Ovary (tissue), 3 donors: Measurements from ENCODE around the gene TANC1.

ENCODE experiments used
- CTCF ChIP-seq, 3 donors: fragments of 450-650 bp in 2 of 3; fragments of 200-600 bp in 1 of 3; IDR thresholded peaks; one replicate each; pipeline versions ENCODE4 v1.5.1 to v1.8.0; 2016 to 2022; ENCODE audit warnings: antibody characterized with exemption in 3 of 3, mild to moderate bottlenecking in 1 of 3
- POLR2A ChIP-seq: fragments of 450-650 bp; IDR thresholded peaks from one replicate; pipeline ENCODE4 v1.6.1; 2017; ENCODE audit warnings: antibody characterized with exemption, mild to moderate bottlenecking, moderate library complexity
- donor health status: DM: no; HTN: no; CAD: no.

DNA sequence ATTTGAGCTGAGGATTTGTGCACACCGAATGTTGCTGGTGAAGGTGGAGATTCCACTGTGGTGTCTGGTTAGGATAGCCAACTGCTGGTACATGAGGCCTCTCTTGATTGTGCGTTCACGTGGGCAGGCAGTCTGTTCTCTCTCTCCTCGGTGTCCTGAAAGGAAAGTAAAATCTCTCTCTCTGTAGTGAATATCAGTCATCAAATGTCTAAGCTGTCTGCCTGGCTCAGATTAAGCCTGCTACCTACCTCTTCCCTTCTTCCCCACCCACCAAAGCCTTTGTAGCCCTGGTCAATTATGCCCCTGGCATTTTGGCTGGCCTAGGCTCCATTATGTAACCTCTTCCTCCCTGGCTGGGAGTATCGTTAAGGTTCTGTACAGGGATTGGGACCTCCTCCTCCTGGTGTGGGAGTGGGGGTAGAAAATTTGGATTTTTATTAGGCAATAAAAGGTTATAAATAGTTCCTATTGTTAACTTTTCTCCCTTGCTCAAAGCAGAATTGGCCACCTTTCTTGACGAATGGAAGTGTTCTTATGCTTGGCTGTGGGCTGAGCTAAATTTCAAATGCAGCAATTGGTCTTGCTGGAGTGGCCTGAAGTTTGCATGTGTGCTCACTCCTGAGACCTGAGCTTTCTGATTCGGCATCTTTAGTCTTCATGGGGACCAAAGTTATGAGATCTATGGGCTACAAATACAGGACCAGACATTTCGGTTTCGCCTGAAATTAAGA, 169.2 kb downstream of the TANC1 start:
- TF ChIP-seq CTCF (IDR thresholded peaks at IDR 0.05) = no peak
- TF ChIP-seq POLR2A = no peak
